H1 (cell line): ENCODE data around the gene ENO2. TPM values are rescaled to one million over a fixed set of nuclear protein-coding genes. Genes with fewer than 3 reads are reported as not detected.

Experiments
- CTCF ChIA-PET: fragments of 300-600 bp; sonication (Branson Sonifier 250); formaldehyde crosslinking; loops from one replicate; lab custom pipeline; 2021; ENCODE audit not compliant: partially characterized antibody; lab: Charles Lee
- POLR2A ChIA-PET: fragments of 300-600 bp; sonication (Branson Sonifier 250); formaldehyde crosslinking; loops from one replicate; lab custom pipeline; 2021; ENCODE audit warnings: inconsistent platforms; ENCODE audit not compliant: partially characterized antibody; lab: Charles Lee
- DNase-seq, 2 experiments: peaks; one replicate each; pipeline versions ENCODE4 v3.0.0 to v3.0.0-alpha.2; 2010 to 2022; ENCODE audit warnings: low spot score in 2 of 2, low read depth in 1 of 2, mixed read lengths in 1 of 2
- FAIRE-seq: peaks from 2 replicates; lab custom pipeline; 2011; peaks lifted over from hg19 to GRCh38; lab: Jason Lieb, UNC
- H2AFZ ChIP-seq: 2 replicates; pipeline ENCODE4 v1.8.1; 2012; ENCODE audit warnings: low read length, inconsistent platforms
- H2AK5ac ChIP-seq: 2 replicates; pipeline ENCODE4 v1.6.1; 2013; ENCODE audit warnings: low read depth, low read length
- H2BK120ac ChIP-seq: replicated peaks from 2 replicates; pipeline ENCODE3; 2013; ENCODE audit warnings: low read depth, low read length, inconsistent platforms
- H2BK12ac ChIP-seq: 2 replicates; pipeline ENCODE4 v1.6.1; 2013; ENCODE audit warnings: low read depth, low read length
- H2BK15ac ChIP-seq: 2 replicates; pipeline ENCODE4 v1.6.1; 2013; ENCODE audit warnings: low read length
- H2BK20ac ChIP-seq: 2 replicates; pipeline ENCODE4 v1.6.1; 2013; ENCODE audit warnings: low read length
- H2BK5ac ChIP-seq: 2 replicates; pipeline ENCODE4 v1.6.1; 2013; ENCODE audit warnings: low read depth, low read length
- H3K14ac ChIP-seq: 2 replicates; pipeline ENCODE4 v1.6.1; 2013; ENCODE audit warnings: inconsistent platforms; ENCODE audit not compliant: insufficient read length
- H3K18ac ChIP-seq: 2 replicates; pipeline ENCODE4 v1.6.1; 2013; ENCODE audit warnings: low read length; ENCODE audit errors: extremely low read depth
- H3K23ac ChIP-seq: 2 replicates; pipeline ENCODE4 v1.6.1; 2013; ENCODE audit warnings: inconsistent platforms; ENCODE audit not compliant: insufficient read length
- H3K23me2 ChIP-seq: 2 replicates; pipeline ENCODE4 v1.6.1; 2013; ENCODE audit warnings: low read depth, low read length
- H3K27ac ChIP-seq: 2 replicates; pipeline ENCODE4 v1.6.1; 2011; ENCODE audit warnings: low read depth, low read length, inconsistent platforms
- H3K27me3 ChIP-seq, 4 experiments: replicated peaks in 1 of 4; 1 replicate in 1 of 4; 2 replicates in 3 of 4; pipeline versions ENCODE4 v1.6.1 to v1.8.1; 2011 to 2013; ENCODE audit warnings: low read length in 3 of 4, mild to moderate bottlenecking in 3 of 4, inconsistent platforms in 2 of 4, mixed read lengths in 2 of 4, moderate library complexity in 1 of 4; ENCODE audit not compliant: control insufficient read depth in 3 of 4, insufficient read depth in 3 of 4; ENCODE audit errors: extremely low read depth in 1 of 4
- H3K36me3 ChIP-seq, 4 experiments: 2 replicates each; pipeline versions ENCODE4 v1.6.1 to v1.8.1; 2011 to 2013; ENCODE audit warnings: mild to moderate bottlenecking in 4 of 4, low read length in 3 of 4, moderate library complexity in 2 of 4, control low read depth in 1 of 4, inconsistent platforms in 1 of 4; ENCODE audit not compliant: insufficient read depth in 4 of 4, control insufficient read depth in 2 of 4
- H3K4ac ChIP-seq: replicated peaks from 2 replicates; pipeline ENCODE3; 2013; ENCODE audit warnings: low read length, low read depth, mixed read lengths, inconsistent platforms; ENCODE audit not compliant: insufficient read length
- H3K4me1 ChIP-seq, 4 experiments: replicated peaks in 1 of 4; 1 replicate in 1 of 4; 2 replicates in 3 of 4; pipeline versions ENCODE4 v1.6.1 to v1.8.1; 2011 to 2013; ENCODE audit warnings: low read length in 3 of 4, inconsistent platforms in 2 of 4, mixed read lengths in 1 of 4; ENCODE audit not compliant: insufficient read depth in 4 of 4, control insufficient read depth in 3 of 4
- H3K4me2 ChIP-seq, 2 experiments: 2 replicates each; pipeline versions ENCODE4 v1.6.1 to v1.8.1; 2011 to 2013; ENCODE audit warnings: low read depth in 2 of 2, low read length in 2 of 2, control low read depth in 1 of 2, inconsistent platforms in 1 of 2, mild to moderate bottlenecking in 1 of 2; ENCODE audit not compliant: insufficient read depth in 1 of 2
- H3K4me3 ChIP-seq, 4 experiments: fragments of 200-600, 300-600 bp in 1 of 4; sonication (generic), shearing (Covaris generic), sonication (Bioruptor Twin) in 1 of 4; 2 replicates each; pipeline versions ENCODE4 v1.5.1 to v1.8.1; 2011 to 2016; ENCODE audit warnings: low read length in 4 of 4, low read depth in 3 of 4, control low read depth in 2 of 4, inconsistent platforms in 2 of 4, mild to moderate bottlenecking in 2 of 4, mixed read lengths in 1 of 4, moderate library complexity in 1 of 4; ENCODE audit not compliant: insufficient read depth in 2 of 4; ENCODE audit errors: extremely low read depth in 1 of 4
- H3K56ac ChIP-seq: replicated peaks from 2 replicates; pipeline ENCODE3; 2013; ENCODE audit warnings: low read depth, mild to moderate bottlenecking, mixed read lengths, low read length, inconsistent platforms; ENCODE audit not compliant: insufficient read length
- H3K79me1 ChIP-seq: 2 replicates; pipeline ENCODE4 v1.6.1; 2013; ENCODE audit warnings: low read depth, low read length, control low read depth
- H3K79me2 ChIP-seq, 2 experiments: 2 replicates each; pipeline versions ENCODE4 v1.6.1 to v1.8.1; 2012 to 2013; ENCODE audit warnings: low read length in 2 of 2, mild to moderate bottlenecking in 2 of 2, inconsistent platforms in 1 of 2; ENCODE audit not compliant: insufficient read depth in 2 of 2, control insufficient read depth in 1 of 2
- H3K9ac ChIP-seq, 4 experiments: replicated peaks in 1 of 4; 1 replicate in 1 of 4; 2 replicates in 3 of 4; pipeline versions ENCODE4 v1.6.1 to v1.8.1; 2011 to 2013; ENCODE audit warnings: low read depth in 3 of 4, low read length in 3 of 4, control low read depth in 2 of 4, mild to moderate bottlenecking in 2 of 4, moderate library complexity in 2 of 4, inconsistent platforms in 1 of 4; ENCODE audit errors: extremely low read depth in 1 of 4
- H3K9me3 ChIP-seq, 2 experiments: 2 replicates each; pipeline versions ENCODE4 v1.6.1 to v1.8.1; 2012 to 2013; ENCODE audit warnings: mild to moderate bottlenecking in 2 of 2, moderate library complexity in 2 of 2, control low read depth in 1 of 2, inconsistent platforms in 1 of 2, low read depth in 1 of 2, low read length in 1 of 2, mixed read lengths in 1 of 2; ENCODE audit not compliant: insufficient read depth in 2 of 2
- H4K20me1 ChIP-seq, 2 experiments: replicated peaks in 1 of 2; 2 replicates each; pipeline versions ENCODE3 to v1.8.1; 2011 to 2013; ENCODE audit warnings: inconsistent platforms in 2 of 2, low read length in 2 of 2, mild to moderate bottlenecking in 1 of 2; ENCODE audit not compliant: insufficient read depth in 2 of 2, control insufficient read depth in 1 of 2
- H4K5ac ChIP-seq: 2 replicates; pipeline ENCODE4 v1.6.1; 2013; ENCODE audit warnings: low read length, low read depth, mixed read lengths, inconsistent platforms; ENCODE audit not compliant: insufficient read length
- H4K8ac ChIP-seq: 2 replicates; pipeline ENCODE4 v1.8.0; 2013; ENCODE audit warnings: mild to moderate bottlenecking, moderate library complexity, low read length, inconsistent platforms; ENCODE audit not compliant: insufficient read depth; ENCODE audit errors: extremely low read depth
- H4K91ac ChIP-seq: replicated peaks from 2 replicates; pipeline ENCODE3; 2013; ENCODE audit warnings: low read length, mixed read lengths, inconsistent platforms; ENCODE audit not compliant: insufficient read length
- ATF3 ChIP-seq: IDR thresholded peaks from 2 replicates; pipeline ENCODE4 v1.6.1; 2011; ENCODE audit warnings: low read depth, mild to moderate bottlenecking, low read length; ENCODE audit not compliant: insufficient read depth
- BRCA1 ChIP-seq: IDR thresholded peaks from 2 replicates; pipeline ENCODE4 v1.6.1; 2012; ENCODE audit warnings: low read depth, low read length, improper control_type of control experiment
- CBX5 ChIP-seq: fragments of 300-800, 300-1000 bp; sonication (generic); IDR thresholded peaks from 2 replicates; pipeline ENCODE4 v1.7.1; 2016; ENCODE audit warnings: antibody characterized with exemption, low read length, low read depth
- FOSL1 ChIP-seq: IDR thresholded peaks from 2 replicates; pipeline ENCODE4 v1.6.1; 2011; ENCODE audit warnings: mild to moderate bottlenecking, low read depth, low read length, moderate library complexity; ENCODE audit not compliant: insufficient read depth
- GTF2F1 ChIP-seq: IDR thresholded peaks from 2 replicates; pipeline ENCODE4 v1.6.1; 2012; ENCODE audit warnings: low read depth, low read length, improper control_type of control experiment, borderline replicate concordance
- KDM5A ChIP-seq: fragments of 200-600 bp; IDR thresholded peaks from 2 replicates; pipeline ENCODE4 v1.7.1; 2012; ENCODE audit warnings: mild to moderate bottlenecking, low read length, inconsistent platforms, mixed read lengths
- RXRA ChIP-seq: IDR thresholded peaks from 2 replicates; pipeline ENCODE4 v1.6.1; 2011; ENCODE audit warnings: low read depth, mild to moderate bottlenecking, low read length, moderate library complexity; ENCODE audit not compliant: insufficient read depth
- SRF ChIP-seq: IDR thresholded peaks from 2 replicates; pipeline ENCODE4 v1.6.1; 2011; ENCODE audit warnings: mild to moderate bottlenecking, low read depth, low read length, moderate library complexity
- YY1 ChIP-seq: IDR thresholded peaks from 2 replicates; pipeline ENCODE4 v1.6.1; 2011; ENCODE audit warnings: low read depth, mild to moderate bottlenecking, low read length
- ZNF274 ChIP-seq: IDR thresholded peaks from 2 replicates; pipeline ENCODE4 v1.7.0; 2012; ENCODE audit warnings: low read length, borderline replicate concordance; ENCODE audit errors: extremely low read depth
- WGBS, 2 experiments: shearing (Covaris generic) in 1 of 2; methylation state at CpG; one replicate each; pipeline versions ENCODE4 v1.1.6 to v1.1.7; 2013 to 2015; ENCODE audit warnings: low lambda C conversion rate in 2 of 2, mixed read lengths in 2 of 2, inconsistent platforms in 1 of 2, low coverage in 1 of 2, missing lambda C conversion rate in 1 of 2; ENCODE audit not compliant: insufficient replicate concordance in 2 of 2, insufficient coverage in 1 of 2, insufficient read length in 1 of 2; ENCODE audit errors: extremely low coverage in 1 of 2, missing lambda C conversion rate in 1 of 2; 5-methylcytosine and 5-hydroxymethylcytosine counted together
- polyA plus RNA-seq, 7 experiments: library from polyadenylated mRNA; depleted of rRNA in 3 of 7; stranded (reverse) in 5 of 7; unstranded in 2 of 7; fragments of >200 nt in 5 of 7; fragments of 200-250 nt in 2 of 7; gene quantifications; 1 replicate in 5 of 7; 2 replicates in 1 of 7; 4 replicates in 1 of 7; pipeline versions ENCODE4 v1.2.1 to v1.2.3, GENCODE V29; 2011 to 2013; ENCODE audit warnings: missing spikeins in 2 of 7, mixed read lengths in 2 of 7
- total RNA-seq: library from RNA; stranded (reverse); fragmentation: NEBNext Ultra II Directional; extraction: Animal tissue kit (Norgen Biotek cat#: 25700); gene quantifications from 2 replicates; pipeline ENCODE4 v1.2.1, GENCODE V29; 2021

The ENO2 gene
- total and polyA plus RNA-seq, 2 of the 8 experiments (the other 6 are each of a cell fraction or from before 2014, with no cell fraction given), result 92.4 to 102 TPM

DNA sequence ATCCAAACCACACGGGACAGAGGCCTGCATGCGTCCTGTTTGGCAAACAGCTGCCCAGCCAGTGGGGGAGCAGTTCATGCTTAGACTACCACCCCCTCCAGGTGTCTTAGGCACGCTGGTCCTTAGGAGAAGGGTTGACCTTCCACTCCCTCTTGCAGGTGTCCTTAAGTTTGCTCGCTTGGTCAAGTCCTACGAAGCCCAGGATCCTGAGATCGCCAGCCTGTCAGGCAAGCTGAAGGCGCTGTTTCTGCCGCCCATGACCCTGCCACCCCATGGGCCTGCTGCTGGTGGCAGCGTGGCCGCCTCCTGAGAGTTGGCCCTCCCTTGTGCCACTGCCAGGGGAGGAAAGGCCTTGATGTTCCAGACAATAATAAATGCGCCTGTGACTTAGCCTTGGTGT lies 31.2 kb downstream of the ENO2 start:
- Histone ChIP-seq H3K36me3 (peaks cover 1 to 9% (median 4%) of the 10 kb centered on the region in 4 experiments; a peak in 5 of 8 replicates), H4K8ac (no peak overlapping the region), H3K9ac (no peak overlapping the region), H3K23ac (no peak overlapping the region), H3K4me3 (peak overlapping the region in 3 of 4 experiments; percentile 48 to 80 (median 52); a peak in 6 of 8 replicates), H3K4ac (no peak overlapping the region), H3K14ac (no peak overlapping the region), H2BK120ac (no peak overlapping the region), H2AK5ac (peak overlapping the region; percentile 11; the same call in 1 of the 2 replicates), H4K91ac (no peak overlapping the region), H4K5ac (no peak overlapping the region), H3K18ac (no peak overlapping the region), H2BK5ac (peak overlapping the region; percentile 75; the same call in 1 of the 2 replicates), H3K27ac (0 out of 2 replicates have a peak overlapping the region, but pooled peaks have one; percentile 43), H3K9me3 (no peaks in the 10 kb centered on the region), H3K79me2 (no peaks in the 10 kb centered on the region; a peak in 1 of 4 replicates), H2BK15ac (no peak overlapping the region), H3K79me1 (peaks cover 3% of the 10 kb centered on the region), H2AFZ (no peak overlapping the region), H3K23me2 (peaks cover 11% of the 10 kb centered on the region), H2BK12ac (no peak overlapping the region), H3K56ac (no peak overlapping the region), H3K27me3 (no peaks in the 10 kb centered on the region), H4K20me1 (peaks cover 0 to 5% of the 10 kb centered on the region in 2 experiments), H3K4me2 (peak overlapping the region; percentile 56 to 84), H3K4me1 (peaks cover 6 to 20% (median 14%) of the 10 kb centered on the region in 4 experiments), H2BK20ac (0 out of 2 replicates have a peak overlapping the region, but pooled peaks have one; percentile 66)
- FAIRE-seq (no peak), DNase-seq (no peak)
- CTCF ChIA-PET, result interaction anchor here (0.6 to 20.2 kb wide), 22 partner anchors 10 to 694 kb away, joined by 3 to 277 read pairs (median 6); partner anchors contain the start of genes ATN1, C1RL, LPCAT3 and SPSB2
- POLR2A ChIA-PET, result interaction anchor here (0.6 to 44.0 kb wide), 17 partner anchors 23 to 567 kb away, joined by 3 to 1596 read pairs (median 8); partner anchors contain the start of genes ATN1, C1RL, CDCA3 and EMG1
- WGBS, 2 experiments, result 79% methylated on average over 11 of the region's 11 CpGs; no CpG with 5 or more reads in 1 of the 2 experiments
- TF ChIP-seq ATF3, result no peak
- no peak for TF ChIP-seq BRCA1
- no peak for TF ChIP-seq ZNF274
- no peak for TF ChIP-seq GTF2F1
- TF ChIP-seq YY1, result no peak
- no peak for TF ChIP-seq RXRA
- no peak for TF ChIP-seq KDM5A
- no peak for TF ChIP-seq FOSL1
- no peak for TF ChIP-seq CBX5
- no peak for TF ChIP-seq SRF
